Fibroblast of lung (primary cell): ENCODE results near the gene ZNF552. TPM values are rescaled to one million over a fixed set of nuclear protein-coding genes. Genes with fewer than 3 reads are reported as not detected.
A peak's percentile ranks its signal among the peaks of the same experiment; 100 is the strongest.
"Not testable (repeated sequence)": the region's sequence is repeated elsewhere in the genome, so short reads cannot be mapped to it uniquely, and the experiment has no call there.

ENCODE experiments used
- DNase-seq, 2 donors: peaks; one replicate each; pipeline versions ENCODE4 v3.0.0 to v3.0.0-alpha.2; 2010; ENCODE audit warnings: low read depth in 2 of 2
- H2AFZ ChIP-seq: 2 replicates; pipeline ENCODE4 v1.5.1; 2012; ENCODE audit warnings: low read length, control low read depth, inconsistent platforms
- H3K27ac ChIP-seq: 2 replicates; pipeline ENCODE4 v1.5.1; 2011; ENCODE audit warnings: low read length, control low read depth; ENCODE audit not compliant: insufficient read depth
- H3K27me3 ChIP-seq: 2 replicates; pipeline ENCODE4 v1.5.1; 2011; ENCODE audit warnings: mild to moderate bottlenecking, low read length; ENCODE audit not compliant: control insufficient read depth, insufficient read depth
- H3K36me3 ChIP-seq: 2 replicates; pipeline ENCODE4 v1.5.1; 2011; ENCODE audit warnings: low read length; ENCODE audit not compliant: control insufficient read depth, insufficient read depth
- H3K4me1 ChIP-seq: 2 replicates; pipeline ENCODE4 v1.5.1; 2011; ENCODE audit warnings: low read length; ENCODE audit not compliant: control insufficient read depth, insufficient read depth; ENCODE audit errors: extremely low read depth
- H3K4me2 ChIP-seq: 2 replicates; pipeline ENCODE4 v1.5.1; 2011; ENCODE audit warnings: low read length, control low read depth; ENCODE audit not compliant: insufficient read depth; ENCODE audit errors: extremely low read depth
- H3K4me3 ChIP-seq, 4 experiments: fragments of 200-600 bp in 1 of 4; sonication (generic) in 1 of 4; replicated peaks in 1 of 4; 2 replicates each; pipeline ENCODE4 v1.5.1; 2011 to 2016; ENCODE audit warnings: low read length in 4 of 4, low read depth in 3 of 4, mild to moderate bottlenecking in 3 of 4, control low read depth in 2 of 4, inconsistent platforms in 1 of 4, mixed read lengths in 1 of 4; ENCODE audit not compliant: insufficient read depth in 1 of 4; ENCODE audit errors: control extremely low read depth in 1 of 4
- H3K79me2 ChIP-seq: 2 replicates; pipeline ENCODE4 v1.5.1; 2012; ENCODE audit warnings: mild to moderate bottlenecking, low read length, inconsistent platforms; ENCODE audit not compliant: control insufficient read depth, insufficient read depth
- H3K9ac ChIP-seq: 2 replicates; pipeline ENCODE4 v1.5.1; 2011; ENCODE audit warnings: mild to moderate bottlenecking, low read length, control low read depth; ENCODE audit not compliant: insufficient read depth
- H3K9me3 ChIP-seq: 2 replicates; pipeline ENCODE4 v1.5.1; 2012; ENCODE audit warnings: low read depth, low read length; ENCODE audit not compliant: control insufficient read depth, insufficient read depth
- H4K20me1 ChIP-seq: 2 replicates; pipeline ENCODE4 v1.5.1; 2011; ENCODE audit warnings: low read length; ENCODE audit not compliant: control insufficient read depth, insufficient read depth; ENCODE audit errors: extremely low read depth
- CTCF ChIP-seq, 2 donors: IDR thresholded peaks in 1 of 2; conservative IDR thresholded peaks in 1 of 2; 1 replicate in 1 of 2; 2 replicates in 1 of 2; pipeline ENCODE4 v1.5.1; 2011 to 2012; ENCODE audit warnings: low read length in 2 of 2, control low read depth in 1 of 2, inconsistent platforms in 1 of 2, low read depth in 1 of 2, mild to moderate bottlenecking in 1 of 2
- EZH2 ChIP-seq: IDR thresholded peaks from 2 replicates; pipeline ENCODE4 v1.5.1; 2012; ENCODE audit warnings: low read length, control low read depth, mild to moderate bottlenecking; ENCODE audit errors: missing control alignments
- polyA plus RNA-seq, 2 donors: library from polyadenylated mRNA; depleted of rRNA in 1 of 2; stranded (reverse) in 1 of 2; unstranded in 1 of 2; fragments of >200 nt; gene quantifications; 2 replicates each; pipeline ENCODE4 v1.2.1, GENCODE V29; 2011 to 2012; ENCODE audit warnings: missing spikeins in 1 of 2
- total RNA-seq: library from RNA; depleted of rRNA; stranded (reverse); fragments of >200 nt; gene quantifications from 2 replicates; pipeline ENCODE4 v1.2.1, GENCODE V29; 2014

The ZNF552 gene
- total and polyA plus RNA-seq, 2 donors (not counting 1 experiment from before 2014, with no cell fraction given), result 1.9 to 3.8 TPM

GRCh38 chr19:57829316-57829715 lies 14.6 kb upstream of the ZNF552 start:
- peak in 1 of 2 donors; percentile 49 for DNase-seq
- TF ChIP-seq EZH2 (no peak), CTCF (conservative IDR thresholded peaks at IDR 0.05 in 1 of 2, IDR thresholded peaks at IDR 0.05 in 1 of 2; ENCODE audit: low read depth in 1 of 2, low read length in 2 of 2) (no peak)
- H3K79me2 ChIP-seq, result peaks cover 36% of the 10 kb centered on the region
- no peaks in the 10 kb centered on the region for H3K36me3 ChIP-seq
- H3K9me3 ChIP-seq, result no peaks in the 10 kb centered on the region
- no peaks in the 10 kb centered on the region for H3K27me3 ChIP-seq
- no peak overlapping the region for H3K27ac ChIP-seq
- peaks cover 2% of the 10 kb centered on the region for H3K4me1 ChIP-seq
- no peak overlapping the region for H3K4me3 ChIP-seq
- H2AFZ ChIP-seq, result no peak overlapping the region
- no peak overlapping the region for H3K4me2 ChIP-seq
- H4K20me1 ChIP-seq, result no peaks in the 10 kb centered on the region
- H3K9ac ChIP-seq, result no peak overlapping the region

- no peaks in the 10 kb centered on the region for H3K9me3 ChIP-seq
- no peak overlapping the region for H3K4me2 ChIP-seq
- no peak overlapping the region for H3K9ac ChIP-seq
- peaks cover 51% of the 10 kb centered on the region for H3K79me2 ChIP-seq
- no peak for TF ChIP-seq EZH2
- no peak for TF ChIP-seq CTCF (conservative IDR thresholded peaks at IDR 0.05 in 1 of 2, IDR thresholded peaks at IDR 0.05 in 1 of 2; ENCODE audit: low read depth in 1 of 2, low read length in 2 of 2)
- H3K36me3 ChIP-seq, result no peaks in the 10 kb centered on the region
- H3K27ac ChIP-seq, result no peak overlapping the region
- no peak overlapping the region for H3K4me3 ChIP-seq
- H3K27me3 ChIP-seq, result no peaks in the 10 kb centered on the region
- DNase-seq, result no peak
- no peak overlapping the region for H2AFZ ChIP-seq
- H3K4me1 ChIP-seq, result peaks cover 5% of the 10 kb centered on the region
- no peaks in the 10 kb centered on the region for H4K20me1 ChIP-seq
Measured at GRCh38 chr19:57825511-57825910, 10.8 kb upstream of the ZNF552 start.

GRCh38 chr19:57823608-57824007 lies 8.9 kb upstream of the ZNF552 start:
- not testable (repeated sequence) for H3K9ac ChIP-seq, H3K4me3 ChIP-seq, H3K4me1 ChIP-seq, H3K27me3 ChIP-seq, H3K27ac ChIP-seq, H4K20me1 ChIP-seq, DNase-seq, H3K36me3 ChIP-seq, H3K4me2 ChIP-seq, H3K9me3 ChIP-seq, H2AFZ ChIP-seq
- H3K79me2 ChIP-seq, result peaks cover 53% of the 10 kb centered on the region

- not testable (repeated sequence) for H3K36me3 ChIP-seq, H3K4me3 ChIP-seq, H3K4me1 ChIP-seq, H2AFZ ChIP-seq, H4K20me1 ChIP-seq, H3K27ac ChIP-seq, DNase-seq, H3K9ac ChIP-seq, H3K9me3 ChIP-seq, H3K4me2 ChIP-seq, H3K27me3 ChIP-seq
- H3K79me2 ChIP-seq, result peaks cover 53% of the 10 kb centered on the region
Measured at GRCh38 chr19:57823155-57823554, 8.4 kb upstream of the ZNF552 start.

- H3K27me3 ChIP-seq, H2AFZ ChIP-seq, H4K20me1 ChIP-seq, H3K4me3 ChIP-seq, H3K27ac ChIP-seq, DNase-seq, H3K4me1 ChIP-seq, H3K9ac ChIP-seq, H3K4me2 ChIP-seq, H3K36me3 ChIP-seq, H3K9me3 ChIP-seq: not testable (repeated sequence)
- peaks cover 51% of the 10 kb centered on the region for H3K79me2 ChIP-seq
Measured at GRCh38 chr19:57821501-57821900, 6.8 kb upstream of the ZNF552 start.
